ENCODE measurements around the gene FEM1B. TPM values are rescaled to one million over a fixed set of nuclear protein-coding genes. Genes with fewer than 3 reads are reported as not detected.

The FEM1B gene
- total and polyA plus RNA-seq, 4 donors = 11.3 to 96.3 (median 45.1) TPM

Other genes starting within 250 kb of the FEM1B start
- 10 to 100 TPM; 43.6 to 62.9 TPM for gene PIAS1, start 223.4 kb upstream of the FEM1B start, total RNA-seq
- 10 to 100 TPM in 1 of 2 donors, 1 to 10 TPM in 1; 7.0 to 13.4 TPM for gene PIAS1, start 223.4 kb upstream of the FEM1B start, polyA plus RNA-seq
- 1 to 10 TPM; 4.0 to 8.3 TPM for gene CALML4, start 72.4 kb upstream of the FEM1B start, total RNA-seq
- 10 to 100 TPM in 1 of 2 donors, 1 to 10 TPM in 1; 3.9 to 29.9 TPM for gene CALML4, start 72.4 kb upstream of the FEM1B start, polyA plus RNA-seq
- gene CLN6, start 48.0 kb upstream of the FEM1B start, total RNA-seq = 10 to 100 TPM; 11.3 to 16.8 TPM
- gene CLN6, start 48.0 kb upstream of the FEM1B start, polyA plus RNA-seq = 1 to 10 TPM; 5.3 to 8.2 TPM
- 100 to 1,000 TPM; 138 to 154 TPM for gene ITGA11, start 154.4 kb downstream of the FEM1B start, total RNA-seq
- gene ITGA11, start 154.4 kb downstream of the FEM1B start, polyA plus RNA-seq = 10 to 100 TPM; 21.4 to 76.7 TPM

Data from aorta (tissue), 4 donors.